Activated effector memory CD4-positive, alpha-beta T cell treated with anti-CD3 and anti-CD28 coated beads, Interleukin-2, amount 50 U/mL, for 16 hours (primary cell): ENCODE data around the gene ABR.

Experiments used
- DNase-seq: peaks from one replicate; pipeline ENCODE4 v3.0.0-alpha.2; 2020

The ABR gene

GRCh38 chr17:1042486-1042885 is 137.3 kb downstream of the ABR start:
- no peak for DNase-seq

- no peak for DNase-seq
These were observed 138.0 kb downstream of the ABR start for GRCh38 chr17:1041746-1042145.

GRCh38 chr17:1040216-1040600 is 139.6 kb downstream of the ABR start:
- DNase-seq, result no peak

- DNase-seq, result no peak
These were observed 140.1 kb downstream of the ABR start for GRCh38 chr17:1039511-1040215.

GRCh38 chr17:1039123-1039507 is 140.7 kb downstream of the ABR start:
- DNase-seq, result no peak

GRCh38 chr17:1038459-1039122 is 141.2 kb downstream of the ABR start:
- DNase-seq, result no peak

- DNase-seq, result no peak
These were observed 142.4 kb downstream of the ABR start for GRCh38 chr17:1037238-1037879.

GRCh38 chr17:1036845-1037237 is 142.9 kb downstream of the ABR start:
- no peak for DNase-seq

GRCh38 chr17:1036171-1036844 is 143.5 kb downstream of the ABR start:
- DNase-seq, result no peak

GRCh38 chr17:1035546-1036170 is 144.1 kb downstream of the ABR start:
- no peak for DNase-seq

- DNase-seq, result no peak
These were observed 145.1 kb downstream of the ABR start for GRCh38 chr17:1034652-1035210.

- no peak for DNase-seq
These were observed 146.3 kb downstream of the ABR start for GRCh38 chr17:1033503-1033902.

GRCh38 chr17:1032391-1032790 is 147.4 kb downstream of the ABR start:
- no peak for DNase-seq

GRCh38 chr17:1031711-1032110 is 148.1 kb downstream of the ABR start:
- DNase-seq, result no peak

- DNase-seq, result no peak
These were observed 148.9 kb downstream of the ABR start for GRCh38 chr17:1030684-1031532.

- DNase-seq, result no peak
These were observed 149.7 kb downstream of the ABR start for GRCh38 chr17:1029922-1030644.

GRCh38 chr17:1029196-1029921 is 150.4 kb downstream of the ABR start:
- no peak for DNase-seq

GRCh38 chr17:1027044-1027443 is 152.7 kb downstream of the ABR start:
- DNase-seq, result no peak

- DNase-seq, result no peak
These were observed 153.2 kb downstream of the ABR start for GRCh38 chr17:1026599-1026975.
